ENCODE measurements around the gene CFAP61. TPM values are rescaled to one million over a fixed set of nuclear protein-coding genes. Genes with fewer than 3 reads are reported as not detected.

CFAP61 gene
- total RNA-seq, 1 experiment from 2014 or later: 0.61 TPM

DNA sequence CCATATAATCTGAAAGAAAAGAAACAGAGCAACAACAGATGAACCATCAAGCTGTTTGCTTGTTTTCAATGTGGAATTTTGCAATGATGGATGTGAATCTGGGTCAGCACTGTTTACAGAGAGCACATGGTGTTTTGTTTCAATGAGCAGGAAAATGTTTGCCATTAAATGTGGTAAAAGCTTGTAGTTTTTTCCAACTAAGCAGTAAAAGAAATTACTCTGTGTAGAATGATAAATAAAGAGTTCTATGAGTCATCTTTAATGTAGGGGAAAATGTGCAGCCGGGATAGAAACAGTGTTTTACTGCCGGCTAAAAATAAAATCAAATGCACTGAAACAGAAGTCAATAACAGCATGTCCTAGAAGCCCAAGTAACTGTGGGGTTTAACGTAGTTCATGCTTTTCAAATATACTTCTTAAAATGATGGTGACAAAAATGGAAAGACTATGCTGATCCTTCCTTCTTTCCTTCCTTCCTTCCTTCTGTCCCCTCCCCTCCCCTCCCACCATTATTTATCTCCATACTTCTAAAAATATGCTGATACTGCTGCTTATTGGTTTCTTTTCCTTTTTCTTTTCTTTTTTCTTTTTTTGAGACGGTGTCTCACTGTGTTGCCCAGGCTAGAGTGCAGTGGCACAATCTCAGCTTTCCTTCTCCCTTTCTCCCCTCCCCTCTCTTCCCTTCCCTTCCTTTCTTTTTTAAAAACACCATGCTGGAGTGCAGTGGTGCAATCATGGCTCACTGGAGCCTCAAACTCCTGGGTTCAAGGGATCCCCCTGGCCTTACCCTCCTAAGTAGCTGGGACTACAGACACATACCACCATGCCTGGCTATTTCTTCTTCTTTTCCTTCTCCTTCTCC lies 41.5 kb upstream of the CFAP61 start:
- no peaks in the 10 kb centered on the region for H3K36me3 Mint-ChIP-seq
- ATAC-seq: no peak
- POLR2A ChIA-PET: no interaction called here

GRCh38 chr20:20012541-20012940 lies 39.8 kb upstream of the CFAP61 start:
- ChIA-PET CTCF (interaction anchor here (0.9 to 1.6 kb wide), 3 partner anchors 18 to 242 kb away, joined by 3 to 6 read pairs (median 3); no protein-coding TSS in a partner anchor), POLR2A (interaction anchor here (0.6 kb wide), 1 partner anchor 39 kb away, joined by 3 read pairs; no protein-coding TSS in a partner anchor)
- H3K9me3 Mint-ChIP-seq: no peaks in the 10 kb centered on the region
- no peaks in the 10 kb centered on the region; the same call in 1 of the 2 replicates for H3K27me3 Mint-ChIP-seq (ENCODE audit: low read depth)
- TF ChIP-seq, protein P1, sequence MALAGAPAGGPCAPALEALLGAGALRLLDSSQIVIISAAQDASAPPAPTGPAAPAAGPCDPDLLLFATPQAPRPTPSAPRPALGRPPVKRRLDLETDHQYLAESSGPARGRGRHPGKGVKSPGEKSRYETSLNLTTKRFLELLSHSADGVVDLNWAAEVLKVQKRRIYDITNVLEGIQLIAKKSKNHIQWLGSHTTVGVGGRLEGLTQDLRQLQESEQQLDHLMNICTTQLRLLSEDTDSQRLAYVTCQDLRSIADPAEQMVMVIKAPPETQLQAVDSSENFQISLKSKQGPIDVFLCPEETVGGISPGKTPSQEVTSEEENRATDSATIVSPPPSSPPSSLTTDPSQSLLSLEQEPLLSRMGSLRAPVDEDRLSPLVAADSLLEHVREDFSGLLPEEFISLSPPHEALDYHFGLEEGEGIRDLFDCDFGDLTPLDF (CRISPR knock-in tag; IDR thresholded peaks at IDR 0.05): no peak
- TF ChIP-seq JAZF1 (CRISPR knock-in tag; IDR thresholded peaks at IDR 0.05) (no peak), FOXP1 (CRISPR knock-in tag; IDR thresholded peaks at IDR 0.05; ENCODE audit: borderline replicate concordance) (no peak), CREB1 (CRISPR knock-in tag; IDR thresholded peaks at IDR 0.05) (no peak)
- TF ChIP-seq, protein P2, sequence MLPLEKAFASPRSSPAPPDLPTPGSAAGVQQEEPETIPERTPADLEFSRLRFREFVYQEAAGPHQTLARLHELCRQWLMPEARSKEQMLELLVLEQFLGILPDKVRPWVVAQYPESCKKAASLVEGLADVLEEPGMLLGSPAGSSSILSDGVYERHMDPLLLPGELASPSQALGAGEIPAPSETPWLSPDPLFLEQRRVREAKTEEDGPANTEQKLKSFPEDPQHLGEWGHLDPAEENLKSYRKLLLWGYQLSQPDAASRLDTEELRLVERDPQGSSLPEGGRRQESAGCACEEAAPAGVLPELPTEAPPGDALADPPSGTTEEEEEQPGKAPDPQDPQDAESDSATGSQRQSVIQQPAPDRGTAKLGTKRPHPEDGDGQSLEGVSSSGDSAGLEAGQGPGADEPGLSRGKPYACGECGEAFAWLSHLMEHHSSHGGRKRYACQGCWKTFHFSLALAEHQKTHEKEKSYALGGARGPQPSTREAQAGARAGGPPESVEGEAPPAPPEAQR (CRISPR knock-in tag; IDR thresholded peaks at IDR 0.05): no peak
- ATAC-seq (no peak), DNase-seq (ENCODE audit: low spot score) (no peak)
- H3K27ac Mint-ChIP-seq: peak overlapping the region; percentile 58; the same call in 1 of the 2 replicates
- H3K4me1 Mint-ChIP-seq: peaks cover 7% of the 10 kb centered on the region
- H3K4me3 Mint-ChIP-seq: no peak overlapping the region
- no peaks in the 10 kb centered on the region for H3K36me3 Mint-ChIP-seq

More for the DNA sequence above, 41.5 kb upstream of the CFAP61 start:
- Mint-ChIP-seq H3K27ac (no peak overlapping the region), H3K4me3 (no peak overlapping the region), H3K4me1 (peaks cover 7% of the 10 kb centered on the region), H3K27me3 (ENCODE audit: low read depth) (no peaks in the 10 kb centered on the region; the same call in 1 of the 2 replicates), H3K9me3 (no peaks in the 10 kb centered on the region)
- CTCF ChIA-PET: interaction anchor here (1.3 kb wide), 1 partner anchor 222 kb away, joined by 4 read pairs; no protein-coding TSS in a partner anchor
- no peak for DNase-seq (ENCODE audit: low spot score)
- TF ChIP-seq GABPB1 (CRISPR knock-in tag; IDR thresholded peaks at IDR 0.05): peak; percentile 66; the same call in 1 of the 2 replicates
- TF ChIP-seq, protein P3, sequence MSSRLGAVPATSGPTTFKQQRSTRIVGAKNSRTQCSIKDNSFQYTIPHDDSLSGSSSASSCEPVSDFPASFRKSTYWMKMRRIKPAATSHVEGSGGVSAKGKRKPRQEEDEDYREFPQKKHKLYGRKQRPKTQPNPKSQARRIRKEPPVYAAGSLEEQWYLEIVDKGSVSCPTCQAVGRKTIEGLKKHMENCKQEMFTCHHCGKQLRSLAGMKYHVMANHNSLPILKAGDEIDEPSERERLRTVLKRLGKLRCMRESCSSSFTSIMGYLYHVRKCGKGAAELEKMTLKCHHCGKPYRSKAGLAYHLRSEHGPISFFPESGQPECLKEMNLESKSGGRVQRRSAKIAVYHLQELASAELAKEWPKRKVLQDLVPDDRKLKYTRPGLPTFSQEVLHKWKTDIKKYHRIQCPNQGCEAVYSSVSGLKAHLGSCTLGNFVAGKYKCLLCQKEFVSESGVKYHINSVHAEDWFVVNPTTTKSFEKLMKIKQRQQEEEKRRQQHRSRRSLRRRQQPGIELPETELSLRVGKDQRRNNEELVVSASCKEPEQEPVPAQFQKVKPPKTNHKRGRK (CRISPR knock-in tag; IDR thresholded peaks at IDR 0.05; ENCODE audit: borderline replicate concordance): no peak

GRCh38 chr20:20014659-20015058 lies 37.7 kb upstream of the CFAP61 start:
- no peak overlapping the region for H3K27ac Mint-ChIP-seq
- peaks cover 21% of the 10 kb centered on the region for H3K4me1 Mint-ChIP-seq
- ATAC-seq (no peak), DNase-seq (ENCODE audit: low spot score) (no peak)
- H3K9me3 Mint-ChIP-seq: no peaks in the 10 kb centered on the region
- H3K27me3 Mint-ChIP-seq (ENCODE audit: low read depth): no peaks in the 10 kb centered on the region
- CTCF ChIA-PET: no interaction called here
- POLR2A ChIA-PET: no interaction called here
- no peak overlapping the region for H3K4me3 Mint-ChIP-seq
- H3K36me3 Mint-ChIP-seq: no peaks in the 10 kb centered on the region
- TF ChIP-seq, protein P1 (CRISPR knock-in tag; IDR thresholded peaks at IDR 0.05): no peak
- TF ChIP-seq ARID4B (CRISPR knock-in tag; IDR thresholded peaks at IDR 0.05; ENCODE audit: borderline replicate concordance) (no peak), NR2C2 (CRISPR knock-in tag; IDR thresholded peaks at IDR 0.05) (no peak), TEAD4 (CRISPR knock-in tag; IDR thresholded peaks at IDR 0.05) (no peak), FOXK1 (CRISPR knock-in tag; IDR thresholded peaks at IDR 0.05) (no peak)
- TF ChIP-seq, protein P4, sequence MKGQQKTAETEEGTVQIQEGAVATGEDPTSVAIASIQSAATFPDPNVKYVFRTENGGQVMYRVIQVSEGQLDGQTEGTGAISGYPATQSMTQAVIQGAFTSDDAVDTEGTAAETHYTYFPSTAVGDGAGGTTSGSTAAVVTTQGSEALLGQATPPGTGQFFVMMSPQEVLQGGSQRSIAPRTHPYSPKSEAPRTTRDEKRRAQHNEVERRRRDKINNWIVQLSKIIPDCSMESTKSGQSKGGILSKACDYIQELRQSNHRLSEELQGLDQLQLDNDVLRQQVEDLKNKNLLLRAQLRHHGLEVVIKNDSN (CRISPR knock-in tag; IDR thresholded peaks at IDR 0.05): no peak
- TF ChIP-seq, protein P3 (CRISPR knock-in tag; IDR thresholded peaks at IDR 0.05; ENCODE audit: borderline replicate concordance): no peak
- TF ChIP-seq, protein P5, sequence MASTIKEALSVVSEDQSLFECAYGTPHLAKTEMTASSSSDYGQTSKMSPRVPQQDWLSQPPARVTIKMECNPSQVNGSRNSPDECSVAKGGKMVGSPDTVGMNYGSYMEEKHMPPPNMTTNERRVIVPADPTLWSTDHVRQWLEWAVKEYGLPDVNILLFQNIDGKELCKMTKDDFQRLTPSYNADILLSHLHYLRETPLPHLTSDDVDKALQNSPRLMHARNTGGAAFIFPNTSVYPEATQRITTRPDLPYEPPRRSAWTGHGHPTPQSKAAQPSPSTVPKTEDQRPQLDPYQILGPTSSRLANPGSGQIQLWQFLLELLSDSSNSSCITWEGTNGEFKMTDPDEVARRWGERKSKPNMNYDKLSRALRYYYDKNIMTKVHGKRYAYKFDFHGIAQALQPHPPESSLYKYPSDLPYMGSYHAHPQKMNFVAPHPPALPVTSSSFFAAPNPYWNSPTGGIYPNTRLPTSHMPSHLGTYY (CRISPR knock-in tag; IDR thresholded peaks at IDR 0.05): no peak
